Lung (tissue), 12 donors: ENCODE measurements around the gene NXPH3. TPM values are rescaled to one million over a fixed set of nuclear protein-coding genes. Genes with fewer than 3 reads are reported as not detected.

Experiments used
- ATAC-seq: fragments of 200-7000 bp; cut with Tn5 transposase; one replicate; pipeline ENCODE4 v1.9.1; 2020; ENCODE audit warnings: moderate number of reproducible peaks; ENCODE audit not compliant: insufficient read depth, low FRiP score
- DNase-seq, 3 donors: peaks; one replicate each; pipeline ENCODE4 v3.0.0-alpha.2; 2013 to 2017
- H3K27ac ChIP-seq, 2 donors: one replicate each; pipeline ENCODE4 v1.5.1; 2013; ENCODE audit warnings: mild to moderate bottlenecking in 2 of 2, moderate library complexity in 2 of 2, control low read depth in 1 of 2, inconsistent platforms in 1 of 2, low read depth in 1 of 2, low read length in 1 of 2
- H3K27me3 ChIP-seq, 3 donors: one replicate each; pipeline ENCODE4 v1.5.1; 2013; ENCODE audit warnings: low read length in 2 of 3; ENCODE audit not compliant: control insufficient read depth in 3 of 3, insufficient read depth in 3 of 3
- H3K36me3 ChIP-seq, 4 donors: one replicate each; pipeline ENCODE4 v1.5.1; 2013; ENCODE audit warnings: low read length in 4 of 4, mild to moderate bottlenecking in 1 of 4, moderate library complexity in 1 of 4; ENCODE audit not compliant: control insufficient read depth in 4 of 4, insufficient read depth in 4 of 4
- H3K4me1 ChIP-seq, 5 donors: one replicate each; pipeline ENCODE4 v1.5.1; 2013; ENCODE audit warnings: low read length in 5 of 5, mild to moderate bottlenecking in 2 of 5, moderate library complexity in 1 of 5; ENCODE audit not compliant: control insufficient read depth in 5 of 5, insufficient read depth in 5 of 5
- H3K4me3 ChIP-seq: one replicate; pipeline ENCODE4 v1.5.1; 2013; ENCODE audit warnings: mild to moderate bottlenecking, control low read depth, moderate library complexity
- H3K9ac ChIP-seq, 2 donors: one replicate each; pipeline ENCODE4 v1.5.1; 2013; ENCODE audit warnings: low read length in 2 of 2, control low read depth in 1 of 2; ENCODE audit not compliant: insufficient read depth in 1 of 2
- H3K9me3 ChIP-seq, 4 donors: one replicate each; pipeline ENCODE4 v1.5.1; 2013; ENCODE audit warnings: low read length in 3 of 4, mild to moderate bottlenecking in 1 of 4, moderate library complexity in 1 of 4; ENCODE audit not compliant: control insufficient read depth in 4 of 4, insufficient read depth in 3 of 4
- CTCF ChIP-seq: IDR thresholded peaks from 2 replicates; pipeline ENCODE4 v1.5.1; 2012; ENCODE audit warnings: mild to moderate bottlenecking; ENCODE audit errors: control extremely low read depth, extremely low read depth
- WGBS, 2 donors: extraction: QIAGEN DNeasy Blood & Tissue Kit; methylation state at CpG; one replicate each; pipeline ENCODE4 v1.1.7; 2013; 5-methylcytosine and 5-hydroxymethylcytosine counted together
- polyA plus RNA-seq, 2 donors: library from polyadenylated mRNA; stranded (reverse); fragments of 200-250 nt; gene quantifications; one replicate each; pipeline ENCODE4 v1.2.1, GENCODE V29; 2013
- total RNA-seq, 2 donors: library from RNA; depleted of rRNA in 1 of 2; stranded (reverse); fragments of >200 nt in 1 of 2; gene quantifications; one replicate each; pipeline ENCODE4 v1.2.1, GENCODE V29; 2014 to 2021
- donor health status: control.
- donor health status: control.
- donor health status: Bipolar disorder and iron deficiency.
- donor health status: healthy.
- donor health status: DM: yes; HTN: yes; CAD: no.

NXPH3 gene
- total and polyA plus RNA-seq, 4 donors, result 1.1 to 3.1 (median 2.0) TPM

- TF ChIP-seq CTCF, result no peak
- no peak for ATAC-seq
- Histone ChIP-seq H3K4me3 (no peak overlapping the region), H3K27ac (no peak overlapping the region), H3K27me3 (no peaks in the 10 kb centered on the region), H3K4me1 (peaks cover 0 to 24% (median 7%) of the 10 kb centered on the region in 5 donors), H3K36me3 (no peaks in the 10 kb centered on the region), H3K9me3 (no peaks in the 10 kb centered on the region), H3K9ac (no peak overlapping the region)
- peak in 2 of 3 donors; percentile 58 to 62 for DNase-seq
- WGBS, 2 donors, result 85 to 93% methylated on average over 27 of the region's 27 CpGs
Measured at GRCh38 chr17:49552070-49552751, 23.5 kb upstream of the NXPH3 start.

- Histone ChIP-seq H3K27me3 (peaks cover 0 to 4% (median 0%) of the 10 kb centered on the region in 3 donors), H3K27ac (no peak overlapping the region), H3K4me1 (peaks cover 0 to 14% (median 2%) of the 10 kb centered on the region in 5 donors), H3K36me3 (no peaks in the 10 kb centered on the region), H3K4me3 (no peak overlapping the region), H3K9me3 (no peaks in the 10 kb centered on the region), H3K9ac (no peak overlapping the region)
- no peak for ATAC-seq
- DNase-seq, result no peak
- WGBS, 2 donors, result 58 to 81% methylated on average over 8 of the region's 8 CpGs
- no peak for TF ChIP-seq CTCF
Measured at GRCh38 chr17:49553676-49554335, 21.9 kb upstream of the NXPH3 start.

- Histone ChIP-seq H3K4me3 (no peak overlapping the region), H3K36me3 (no peaks in the 10 kb centered on the region), H3K27ac (no peak overlapping the region), H3K9ac (no peak overlapping the region), H3K9me3 (no peaks in the 10 kb centered on the region), H3K4me1 (peaks cover 0 to 14% (median 2%) of the 10 kb centered on the region in 5 donors), H3K27me3 (peaks cover 0 to 4% (median 0%) of the 10 kb centered on the region in 3 donors)
- TF ChIP-seq CTCF, result no peak
- no peak for ATAC-seq
- DNase-seq, result no peak
- 72 to 85% methylated on average over 14 of the region's 14 CpGs for WGBS, 2 donors
Measured at GRCh38 chr17:49554694-49555494, 20.8 kb upstream of the NXPH3 start.
